DND-41 (cell line): ENCODE measurements around the gene WDR7.

Experiments
- ATAC-seq: fragments of 200-7000 bp; cut with Tn5 transposase; 3 replicates; pipeline ENCODE4 v1.9.1; 2021; ENCODE audit warnings: low read depth; ENCODE audit not compliant: insufficient read depth
- DNase-seq: peaks from one replicate; pipeline ENCODE4 v3.0.0-alpha.2; 2020
- H2AFZ ChIP-seq: 2 replicates; pipeline ENCODE4 v1.6.0; 2012; ENCODE audit warnings: low read depth, low read length
- H3K27ac ChIP-seq: 2 replicates; pipeline ENCODE4 v1.5.1; 2012; ENCODE audit warnings: low read length, inconsistent platforms
- H3K27me3 ChIP-seq: fragments of 200-600 bp; sonication (generic); 2 replicates; pipeline ENCODE4 v1.6.0; 2012; ENCODE audit warnings: low read length, mild to moderate bottlenecking, inconsistent platforms; ENCODE audit not compliant: insufficient read depth, poor library complexity
- H3K36me3 ChIP-seq: 2 replicates; pipeline ENCODE4 v1.5.1; 2012; ENCODE audit warnings: low read length, inconsistent platforms; ENCODE audit not compliant: insufficient read depth
- H3K4me1 ChIP-seq: 2 replicates; pipeline ENCODE4 v1.5.1; 2012; ENCODE audit warnings: mild to moderate bottlenecking, low read length; ENCODE audit not compliant: insufficient read depth
- H3K4me2 ChIP-seq: 2 replicates; pipeline ENCODE4 v1.6.0; 2012; ENCODE audit warnings: mild to moderate bottlenecking, moderate library complexity, low read length, inconsistent platforms; ENCODE audit not compliant: insufficient read depth
- H3K4me3 ChIP-seq, 2 experiments: fragments of 200-600 bp in 1 of 2; shearing (Covaris generic) in 1 of 2; 2 replicates each; pipeline ENCODE4 v1.5.1; 2012 to 2016; ENCODE audit warnings: inconsistent platforms in 2 of 2, low read length in 2 of 2, mild to moderate bottlenecking in 2 of 2, low read depth in 1 of 2, moderate library complexity in 1 of 2
- H3K79me2 ChIP-seq: 2 replicates; pipeline ENCODE4 v1.6.0; 2012; ENCODE audit warnings: low read length, inconsistent platforms; ENCODE audit not compliant: insufficient read depth
- H3K9ac ChIP-seq: 2 replicates; pipeline ENCODE4 v1.6.0; 2012; ENCODE audit warnings: low read depth, mild to moderate bottlenecking, inconsistent platforms, low read length, moderate library complexity
- H3K9me3 ChIP-seq: 2 replicates; pipeline ENCODE4 v1.5.1; 2012; ENCODE audit warnings: low read length, moderate library complexity, mild to moderate bottlenecking, inconsistent platforms; ENCODE audit not compliant: insufficient read depth, severe bottlenecking
- H4K20me1 ChIP-seq: 2 replicates; pipeline ENCODE4 v1.6.0; 2012; ENCODE audit warnings: low read length; ENCODE audit not compliant: insufficient read depth
- EZH2 ChIP-seq: IDR thresholded peaks from 3 replicates; pipeline ENCODE4 v1.6.1; 2012; ENCODE audit warnings: borderline replicate concordance, low read depth, mild to moderate bottlenecking, moderate library complexity, low read length, inconsistent platforms; ENCODE audit not compliant: severe bottlenecking
- TF ChIP-seq, protein P1 (sequence below): IDR thresholded peaks from 2 replicates; pipeline ENCODE4 v1.5.1; 2012; ENCODE audit warnings: borderline replicate concordance, low read length, moderate library complexity, mild to moderate bottlenecking; ENCODE audit not compliant: poor library complexity, severe bottlenecking; ENCODE audit errors: extremely low read depth

The WDR7 gene

DNA sequence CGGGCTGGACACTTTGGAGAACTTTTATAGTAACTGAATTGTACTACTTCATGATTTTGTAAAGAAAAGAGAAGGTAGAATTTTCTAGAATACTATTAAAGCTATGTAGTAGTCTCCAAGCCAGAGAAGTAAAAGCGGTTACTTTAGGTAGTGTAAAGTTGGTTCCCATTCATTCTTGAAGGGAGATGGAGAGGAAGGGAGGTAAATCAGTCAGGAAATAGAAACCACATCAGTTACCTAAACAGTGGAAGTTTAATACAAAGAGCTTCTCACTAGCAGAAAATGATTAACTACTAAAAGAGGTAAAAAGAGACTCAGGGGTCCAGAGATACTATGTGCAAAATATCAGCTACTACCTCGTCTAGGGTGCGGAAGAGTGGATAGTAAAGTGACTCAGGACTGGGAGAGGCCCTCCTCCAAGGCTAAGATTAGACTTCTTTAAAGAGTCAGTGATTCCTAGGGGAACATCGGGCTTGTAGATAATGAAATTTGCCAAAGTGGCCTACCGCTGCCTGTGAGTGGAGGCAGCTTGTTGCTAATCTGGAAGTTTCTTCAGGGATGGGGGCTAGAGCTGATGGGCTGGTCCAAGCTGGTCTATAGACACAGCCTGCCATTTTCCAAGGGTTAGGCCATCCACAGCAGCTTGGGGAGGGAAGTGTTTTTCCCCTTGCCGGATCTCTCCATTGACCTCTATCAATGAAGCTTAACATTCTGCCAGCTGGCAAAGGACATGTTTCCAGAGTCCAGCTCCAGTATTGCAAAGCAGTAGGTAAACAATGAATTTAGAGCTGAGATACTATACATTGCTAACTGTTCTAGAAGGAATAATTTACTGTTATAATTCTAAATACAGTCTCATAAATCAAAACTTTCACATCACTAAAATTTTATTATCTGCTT, 249.3 kb downstream of the WDR7 start:
- H4K20me1 ChIP-seq, result no peaks in the 10 kb centered on the region
- H3K4me2 ChIP-seq, result no peak overlapping the region
- no peak for DNase-seq
- H3K4me3 ChIP-seq, result no peak overlapping the region
- H3K79me2 ChIP-seq, result no peaks in the 10 kb centered on the region
- H3K27me3 ChIP-seq, result no peaks in the 10 kb centered on the region
- H3K27ac ChIP-seq, result no peak overlapping the region
- H3K9ac ChIP-seq, result no peak overlapping the region
- peak; percentile 98 for ATAC-seq
- H3K9me3 ChIP-seq, result no peaks in the 10 kb centered on the region
- H2AFZ ChIP-seq, result no peak overlapping the region
- TF ChIP-seq, protein P1, sequence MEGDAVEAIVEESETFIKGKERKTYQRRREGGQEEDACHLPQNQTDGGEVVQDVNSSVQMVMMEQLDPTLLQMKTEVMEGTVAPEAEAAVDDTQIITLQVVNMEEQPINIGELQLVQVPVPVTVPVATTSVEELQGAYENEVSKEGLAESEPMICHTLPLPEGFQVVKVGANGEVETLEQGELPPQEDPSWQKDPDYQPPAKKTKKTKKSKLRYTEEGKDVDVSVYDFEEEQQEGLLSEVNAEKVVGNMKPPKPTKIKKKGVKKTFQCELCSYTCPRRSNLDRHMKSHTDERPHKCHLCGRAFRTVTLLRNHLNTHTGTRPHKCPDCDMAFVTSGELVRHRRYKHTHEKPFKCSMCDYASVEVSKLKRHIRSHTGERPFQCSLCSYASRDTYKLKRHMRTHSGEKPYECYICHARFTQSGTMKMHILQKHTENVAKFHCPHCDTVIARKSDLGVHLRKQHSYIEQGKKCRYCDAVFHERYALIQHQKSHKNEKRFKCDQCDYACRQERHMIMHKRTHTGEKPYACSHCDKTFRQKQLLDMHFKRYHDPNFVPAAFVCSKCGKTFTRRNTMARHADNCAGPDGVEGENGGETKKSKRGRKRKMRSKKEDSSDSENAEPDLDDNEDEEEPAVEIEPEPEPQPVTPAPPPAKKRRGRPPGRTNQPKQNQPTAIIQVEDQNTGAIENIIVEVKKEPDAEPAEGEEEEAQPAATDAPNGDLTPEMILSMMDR, result no peak
- no peak for TF ChIP-seq EZH2
- H3K4me1 ChIP-seq, result peaks cover 12% of the 10 kb centered on the region
- H3K36me3 ChIP-seq, result no peaks in the 10 kb centered on the region

DNA sequence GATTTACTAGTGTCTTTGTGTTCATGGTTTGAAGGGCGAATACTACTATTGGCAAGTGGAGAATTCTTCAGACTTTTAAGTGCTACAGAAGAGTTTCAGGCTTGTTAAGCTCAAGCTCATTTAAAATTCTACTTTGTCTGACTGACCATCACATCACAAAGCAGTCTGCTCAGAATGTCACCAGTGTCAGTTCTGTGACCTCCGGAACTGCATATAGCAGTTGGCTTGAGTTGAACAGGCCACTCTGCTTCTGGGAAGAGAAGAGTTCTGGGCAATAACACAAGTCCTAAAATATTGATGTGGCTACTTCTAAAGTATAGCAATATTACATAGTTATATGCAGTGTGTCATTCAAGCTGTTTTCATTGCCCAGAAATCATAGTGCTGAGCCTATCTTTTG, 250.8 kb downstream of the WDR7 start:
- no peak overlapping the region for H3K4me3 ChIP-seq
- peaks cover 12% of the 10 kb centered on the region for H3K4me1 ChIP-seq
- H3K27me3 ChIP-seq, result no peaks in the 10 kb centered on the region
- H3K79me2 ChIP-seq, result no peaks in the 10 kb centered on the region
- no peaks in the 10 kb centered on the region for H3K36me3 ChIP-seq
- H2AFZ ChIP-seq, result no peak overlapping the region
- TF ChIP-seq EZH2, result no peak
- TF ChIP-seq, protein P1, result no peak
- no peak for ATAC-seq
- H3K9ac ChIP-seq, result no peak overlapping the region
- H4K20me1 ChIP-seq, result no peaks in the 10 kb centered on the region
- H3K4me2 ChIP-seq, result no peak overlapping the region
- no peaks in the 10 kb centered on the region for H3K9me3 ChIP-seq
- no peak for DNase-seq
- H3K27ac ChIP-seq, result no peak overlapping the region

DNA sequence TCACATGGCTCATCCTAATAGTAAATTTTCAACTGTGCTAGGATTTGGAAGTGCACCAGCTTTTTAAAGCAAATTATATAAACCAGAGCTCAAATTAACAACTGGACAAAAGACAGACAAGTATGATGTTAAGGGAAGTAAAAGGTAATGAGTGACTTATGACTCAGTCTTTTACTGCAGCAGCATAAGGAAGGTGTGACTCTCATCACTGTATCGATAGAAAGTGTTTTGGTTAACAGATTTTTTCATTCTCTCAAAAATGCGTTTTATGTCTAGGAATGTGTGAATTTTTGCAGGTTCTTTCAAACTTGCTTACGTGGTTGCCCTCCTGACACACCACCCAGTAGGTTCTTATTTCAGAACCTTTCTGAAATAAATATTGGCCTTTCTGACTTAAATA, 251.5 kb downstream of the WDR7 start:
- Histone ChIP-seq H3K9me3 (no peaks in the 10 kb centered on the region), H3K27me3 (no peaks in the 10 kb centered on the region), H3K36me3 (no peaks in the 10 kb centered on the region), H3K79me2 (no peaks in the 10 kb centered on the region), H3K4me2 (no peak overlapping the region), H2AFZ (no peak overlapping the region), H4K20me1 (no peaks in the 10 kb centered on the region), H3K9ac (no peak overlapping the region), H3K4me1 (peaks cover 12% of the 10 kb centered on the region), H3K4me3 (no peak overlapping the region), H3K27ac (no peak overlapping the region)
- no peak for TF ChIP-seq EZH2
- TF ChIP-seq, protein P1, result no peak
- DNase-seq (no peak), ATAC-seq (no peak)
